GM21528 (cell line): ENCODE data around the gene UBE2J2.

Source experiments
- ATAC-seq: cut with Tn5 transposase; IDR thresholded peaks from one replicate; pipeline ENCODE4 v1.9.1; 2021; ENCODE audit warnings: mild to moderate bottlenecking, moderate library complexity; ENCODE audit not compliant: unreplicated experiment, low FRiP score

The UBE2J2 gene

GRCh38 chr1:1216770-1217620 lies 56.7 kb downstream of the UBE2J2 start:
- no peak for ATAC-seq

GRCh38 chr1:1215881-1216605 lies 57.6 kb downstream of the UBE2J2 start:
- ATAC-seq: no peak

DNA sequence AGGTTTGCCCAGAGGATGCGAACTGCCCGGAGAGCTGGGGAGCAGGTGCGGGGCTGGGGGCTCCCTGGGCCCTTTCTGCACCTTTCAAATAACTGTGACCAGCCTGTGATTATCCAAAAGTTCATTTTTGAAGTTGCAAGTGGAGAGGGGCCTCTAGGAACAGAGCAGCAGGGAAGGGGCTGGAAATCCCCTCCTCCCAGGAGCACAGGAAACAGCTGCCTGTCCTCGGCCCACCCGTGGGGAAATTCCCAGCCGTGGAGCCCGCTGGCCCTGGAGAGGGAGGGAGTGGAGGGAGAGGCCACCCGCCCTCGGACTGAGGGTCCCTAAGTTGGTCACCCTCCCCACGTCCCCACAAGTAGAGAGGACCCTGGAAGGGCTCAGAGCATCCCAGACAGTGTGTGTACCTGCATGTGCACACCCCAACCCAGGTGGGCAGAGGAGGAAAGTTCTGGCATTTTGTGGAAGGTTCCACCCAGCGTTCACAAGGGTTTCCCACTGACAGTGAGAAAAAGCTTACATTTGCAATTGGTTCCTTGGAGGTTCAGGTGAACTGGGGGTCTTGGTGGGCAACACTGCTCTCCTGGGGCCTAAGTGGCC lies 58.5 kb downstream of the UBE2J2 start:
- ATAC-seq: no peak

- no peak for ATAC-seq
These were observed 60.0 kb downstream of the UBE2J2 start, which contains the start of gene TNFRSF4 for GRCh38 chr1:1213345-1214265. Gene TNFRSF4 (minus strand): TSS chr1:1214153. CDS start chr1:1214127, 26 bp downstream.

- no peak for ATAC-seq
These were observed 60.8 kb downstream of the UBE2J2 start for GRCh38 chr1:1212780-1213344.

- no peak for ATAC-seq
These were observed 61.9 kb downstream of the UBE2J2 start for GRCh38 chr1:1211541-1212441.

DNA sequence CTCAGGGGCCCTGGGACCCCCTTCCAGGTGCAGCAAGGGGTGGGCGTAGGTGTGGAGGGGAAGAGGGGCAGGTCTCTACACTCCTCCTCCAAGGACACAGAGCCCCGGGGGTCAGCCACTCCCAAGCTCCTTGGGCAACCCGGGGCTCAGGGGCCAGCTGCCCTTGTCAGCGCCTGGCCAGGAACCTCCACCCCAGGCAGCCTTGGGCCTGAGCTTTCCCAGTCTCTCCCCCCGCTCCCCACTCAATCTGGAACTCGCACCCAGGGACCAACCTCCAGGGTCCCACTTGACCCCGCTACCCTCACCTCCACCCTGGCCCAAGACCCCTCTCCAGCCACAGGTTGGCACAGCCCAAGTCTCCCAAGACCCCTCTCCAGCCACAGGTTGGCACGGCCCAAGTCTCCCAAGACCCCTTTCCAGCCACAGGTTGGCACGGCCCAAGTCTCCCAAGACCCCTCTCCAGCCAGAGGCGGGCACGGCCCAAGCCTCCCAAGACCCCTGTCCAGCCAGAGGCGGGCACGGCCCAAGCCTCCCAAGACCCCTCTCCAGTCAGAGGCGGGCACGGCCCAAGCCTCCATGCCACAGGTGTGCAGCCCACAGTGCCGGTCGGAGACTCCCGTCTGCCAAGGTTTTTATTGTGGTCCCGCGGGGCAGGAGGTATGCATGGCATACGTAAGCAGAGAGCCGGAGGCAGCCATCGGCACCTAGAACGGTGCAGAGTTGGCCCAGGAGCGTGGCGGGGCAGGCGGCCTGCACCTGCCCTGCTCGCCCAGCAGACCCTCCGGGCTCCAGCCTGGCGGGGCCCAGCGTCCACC lies 62.7 kb downstream of the UBE2J2 start:
- no peak for ATAC-seq

GRCh38 chr1:1208713-1209433 lies 64.8 kb downstream of the UBE2J2 start:
- no peak for ATAC-seq

DNA sequence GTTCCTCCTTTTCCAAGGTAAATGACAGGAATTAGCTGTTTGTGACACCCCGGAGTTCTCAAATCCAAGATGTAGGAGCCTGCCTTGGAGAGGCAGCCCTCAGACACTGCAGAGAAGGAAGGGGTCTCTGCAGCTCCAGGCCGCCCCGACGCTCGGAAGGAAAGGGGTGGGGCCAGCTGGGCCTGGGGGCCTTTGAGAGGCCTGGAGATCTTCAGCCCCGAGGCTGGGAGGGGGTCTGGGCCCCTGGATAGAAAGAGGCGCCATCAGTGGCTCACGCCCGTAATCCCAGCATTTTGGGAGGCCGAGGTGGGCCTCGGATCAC lies 66.1 kb downstream of the UBE2J2 start:
- no peak for ATAC-seq

DNA sequence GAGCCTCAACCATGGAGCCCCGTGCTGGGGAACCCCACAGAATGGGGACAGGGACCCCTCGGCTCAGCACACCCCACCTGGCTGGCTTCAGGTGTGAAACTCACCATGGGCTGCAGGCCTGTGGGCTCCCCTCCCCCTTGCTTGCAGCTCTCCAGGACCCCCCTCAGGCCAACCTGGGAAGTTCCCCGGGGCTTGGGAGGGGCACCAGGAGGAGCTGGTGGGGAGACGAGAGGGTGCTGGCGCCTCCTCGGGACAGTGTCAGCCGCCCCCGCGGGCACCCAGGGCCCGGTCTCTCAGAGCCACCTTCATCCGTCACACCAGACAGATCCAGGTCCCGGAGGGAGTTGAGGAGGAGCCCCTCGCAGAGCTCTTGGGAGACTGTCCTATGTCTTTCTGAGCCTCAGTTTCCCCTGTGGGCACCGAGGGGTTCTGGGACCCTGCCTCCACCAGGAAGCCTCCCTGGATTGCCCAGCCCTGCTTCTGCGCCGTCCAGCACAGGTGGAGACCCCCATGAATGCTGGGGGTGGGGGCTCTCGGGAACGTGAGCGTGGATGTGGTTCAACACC lies 66.6 kb downstream of the UBE2J2 start:
- ATAC-seq: no peak

DNA sequence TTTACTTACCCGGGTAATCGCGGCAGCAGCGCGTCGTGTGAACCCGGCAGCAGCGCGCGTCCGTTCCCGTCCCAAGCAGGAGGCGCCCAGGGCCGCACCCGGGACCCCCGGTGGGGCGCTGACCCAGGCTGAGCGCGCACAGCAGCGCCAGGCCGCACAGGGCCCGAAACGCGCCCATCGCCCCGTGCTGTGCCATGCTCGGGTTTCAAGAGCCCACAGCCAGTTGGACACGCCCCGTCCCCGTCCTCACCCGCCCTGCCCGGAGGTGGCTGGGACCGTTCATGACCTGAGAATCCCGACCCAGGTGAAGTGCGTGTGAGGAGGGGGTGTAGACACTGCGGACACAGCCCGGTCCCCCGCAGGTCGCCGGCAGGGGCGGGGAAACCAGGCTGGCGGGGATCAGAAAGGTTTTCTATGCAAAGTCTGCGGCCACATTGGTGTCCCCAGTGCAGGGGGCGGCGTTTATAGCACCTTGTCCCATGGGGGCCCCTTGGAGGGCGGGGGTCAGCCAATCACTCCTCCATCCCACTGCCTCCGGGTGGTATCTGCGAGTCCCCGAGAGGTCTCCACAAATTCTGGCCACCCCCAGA lies 67.2 kb downstream of the UBE2J2 start, which contains the start of gene TNFRSF18:
Gene TNFRSF18 (minus strand): TSS at position 217 of the 590 bp plus-strand sequence. CDS start 21 bp downstream, at position 196.
- no peak for ATAC-seq

- no peak for ATAC-seq
These were observed 67.8 kb downstream of the UBE2J2 start for GRCh38 chr1:1205769-1206375.

GRCh38 chr1:1204998-1205768 lies 68.5 kb downstream of the UBE2J2 start:
- no peak for ATAC-seq

- ATAC-seq: no peak
These were observed 69.2 kb downstream of the UBE2J2 start for GRCh38 chr1:1204425-1204920.
